WI38 (cell line): ENCODE results near the gene SYTL1.
A peak's percentile ranks its signal among the peaks of the same experiment; 100 is the strongest.

Experiments used
- H3K4me3 ChIP-seq: 2 replicates; pipeline ENCODE4 v1.5.1; 2011; ENCODE audit warnings: low read depth, mild to moderate bottlenecking, control low read depth, low read length
- TF ChIP-seq, protein P1 (sequence below): IDR thresholded peaks from 2 replicates; pipeline ENCODE4 v1.5.1; 2012; ENCODE audit warnings: low read depth, mild to moderate bottlenecking, control low read depth, low read length

The SYTL1 gene

DNA sequence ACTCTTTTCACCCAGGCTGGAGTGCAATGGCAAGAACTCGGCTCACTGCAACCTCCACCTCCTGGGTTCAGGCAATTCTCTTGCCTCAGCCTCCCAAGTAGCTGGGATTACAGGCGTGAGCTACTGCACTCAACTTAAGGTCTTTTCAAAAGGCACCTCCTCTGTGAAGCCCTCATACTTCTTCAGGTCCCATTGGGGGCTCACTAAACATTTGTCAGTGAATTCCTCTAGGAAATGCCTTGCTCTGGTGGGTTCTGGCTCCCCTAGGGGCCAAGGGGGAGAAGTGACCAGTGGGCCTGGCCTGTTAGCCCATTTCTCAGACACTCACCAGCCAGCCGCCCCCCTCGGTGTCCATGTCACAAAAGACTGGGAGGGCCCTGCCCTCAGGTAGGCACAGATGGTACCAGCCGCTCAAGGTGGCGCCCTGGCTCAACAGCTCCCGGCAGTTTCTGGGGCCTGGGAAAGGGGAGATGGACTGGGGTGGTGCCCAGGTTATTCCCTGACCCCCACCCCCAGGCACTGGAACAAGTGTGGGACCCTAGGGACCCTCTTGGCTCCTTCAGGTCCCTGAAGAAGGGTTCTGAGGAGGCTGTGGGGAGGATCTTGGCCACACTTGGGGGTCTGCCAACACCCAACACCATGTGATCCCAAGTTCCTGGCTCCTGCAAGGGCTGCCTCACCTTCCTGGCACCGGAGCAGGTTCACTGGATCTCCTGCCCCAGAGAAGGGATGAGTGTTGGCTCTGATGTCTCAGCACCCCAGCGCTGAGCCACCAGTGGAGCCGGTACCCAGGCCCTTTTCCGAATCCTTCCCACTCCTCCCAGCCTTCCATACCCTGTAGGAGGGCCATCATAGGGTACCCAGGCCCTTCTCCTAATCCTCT, 31.2 kb downstream of the SYTL1 start:
- TF ChIP-seq, protein P1, sequence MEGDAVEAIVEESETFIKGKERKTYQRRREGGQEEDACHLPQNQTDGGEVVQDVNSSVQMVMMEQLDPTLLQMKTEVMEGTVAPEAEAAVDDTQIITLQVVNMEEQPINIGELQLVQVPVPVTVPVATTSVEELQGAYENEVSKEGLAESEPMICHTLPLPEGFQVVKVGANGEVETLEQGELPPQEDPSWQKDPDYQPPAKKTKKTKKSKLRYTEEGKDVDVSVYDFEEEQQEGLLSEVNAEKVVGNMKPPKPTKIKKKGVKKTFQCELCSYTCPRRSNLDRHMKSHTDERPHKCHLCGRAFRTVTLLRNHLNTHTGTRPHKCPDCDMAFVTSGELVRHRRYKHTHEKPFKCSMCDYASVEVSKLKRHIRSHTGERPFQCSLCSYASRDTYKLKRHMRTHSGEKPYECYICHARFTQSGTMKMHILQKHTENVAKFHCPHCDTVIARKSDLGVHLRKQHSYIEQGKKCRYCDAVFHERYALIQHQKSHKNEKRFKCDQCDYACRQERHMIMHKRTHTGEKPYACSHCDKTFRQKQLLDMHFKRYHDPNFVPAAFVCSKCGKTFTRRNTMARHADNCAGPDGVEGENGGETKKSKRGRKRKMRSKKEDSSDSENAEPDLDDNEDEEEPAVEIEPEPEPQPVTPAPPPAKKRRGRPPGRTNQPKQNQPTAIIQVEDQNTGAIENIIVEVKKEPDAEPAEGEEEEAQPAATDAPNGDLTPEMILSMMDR = 0 out of 2 replicates have a peak, but pooled peaks have one; percentile 18
- no peak overlapping the region for H3K4me3 ChIP-seq

DNA sequence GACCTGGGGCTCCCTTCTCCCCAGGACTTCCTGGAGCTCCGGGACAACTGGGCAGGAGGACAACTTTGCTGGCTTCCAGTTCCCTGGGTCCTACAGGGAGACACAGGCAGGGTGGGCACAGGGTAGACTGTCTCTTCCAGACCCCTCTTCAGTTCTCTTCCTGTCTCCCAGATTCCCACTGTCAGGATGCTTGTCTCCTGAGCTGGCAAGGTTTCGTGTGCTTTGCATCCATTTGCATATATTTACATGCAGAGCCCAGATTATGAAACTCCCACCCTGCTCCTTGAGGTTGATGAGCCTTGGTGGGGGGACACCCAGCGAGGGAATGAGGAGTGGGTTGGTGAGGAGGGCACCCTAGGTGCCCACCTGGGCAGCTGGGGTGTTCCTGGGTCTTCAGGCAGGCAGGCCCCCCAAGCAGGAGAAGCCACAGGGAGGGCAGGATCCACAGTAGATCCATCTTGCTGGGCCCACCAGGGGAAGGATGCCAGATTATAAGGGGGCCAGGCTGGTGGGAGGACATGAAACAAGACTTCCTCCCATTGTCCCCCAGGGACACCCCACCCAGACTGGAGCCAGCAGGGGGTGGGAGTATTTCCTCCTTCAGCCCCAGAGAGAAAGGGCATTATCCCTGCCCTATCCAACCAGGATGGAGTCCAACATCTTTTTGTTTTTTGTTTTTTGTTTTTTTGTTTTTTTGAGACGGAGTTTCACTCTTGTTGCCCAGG, 32.7 kb downstream of the SYTL1 start, which contains the start of gene FCN3:
FCN3 (minus strand) TSS at position 463 of the 725 bp plus-strand sequence; CDS start at position 457, 6 bp downstream.
- no peak within 1 kb of the TSS for H3K4me3 ChIP-seq
- TF ChIP-seq, protein P1 = no peak

DNA sequence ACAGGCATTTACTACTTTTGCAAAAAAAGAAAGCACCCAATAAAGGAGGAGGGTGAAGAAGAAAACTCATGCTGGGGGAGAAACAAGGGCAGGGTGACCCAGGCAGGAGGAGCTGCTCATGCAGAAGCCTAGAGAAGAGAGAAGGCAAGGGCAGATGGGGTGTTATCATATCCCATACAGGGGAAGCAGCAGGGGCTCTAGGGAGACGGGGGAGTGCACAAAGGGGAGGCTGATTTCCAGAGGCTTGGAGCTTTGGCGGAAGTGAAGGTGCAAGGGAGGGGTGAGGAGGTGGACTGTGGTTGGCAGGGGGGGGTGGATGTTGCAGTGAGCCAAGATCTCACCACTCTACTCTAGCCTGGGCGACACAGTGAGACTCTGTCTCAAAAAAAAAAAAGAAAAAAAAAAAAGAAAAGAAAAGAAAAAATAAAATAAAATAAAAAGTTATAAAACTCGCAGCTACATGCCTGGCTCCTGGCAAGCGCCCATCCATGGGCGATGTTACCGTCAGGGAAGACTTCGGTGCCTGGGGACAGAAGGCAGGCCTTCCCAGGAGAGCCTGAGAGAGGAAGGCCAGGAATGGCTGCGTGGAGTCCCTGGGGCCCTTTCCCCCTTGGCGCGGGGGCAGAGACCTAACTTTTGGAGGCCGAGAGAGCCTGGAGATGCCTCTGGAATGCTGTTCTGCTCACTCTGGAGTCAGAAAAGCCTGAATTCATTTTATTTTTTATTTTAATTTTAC, 36.1 kb downstream of the SYTL1 start:
- H3K4me3 ChIP-seq = no peak overlapping the region
- TF ChIP-seq, protein P1 = no peak

- no peak overlapping the region for H3K4me3 ChIP-seq
- TF ChIP-seq, protein P1 = no peak
Observed at GRCh38 chr1:27379564-27380122, 37.8 kb downstream of the SYTL1 start.

GRCh38 chr1:27380224-27380623, 38.4 kb downstream of the SYTL1 start:
- TF ChIP-seq, protein P1 = no peak
- H3K4me3 ChIP-seq = no peak overlapping the region

- no peak overlapping the region for H3K4me3 ChIP-seq
- TF ChIP-seq, protein P1 = no peak
Observed at GRCh38 chr1:27380766-27381733, 39.2 kb downstream of the SYTL1 start.
